ENCODE measurements around the gene MAPKAP1. TPM values are rescaled to one million over a fixed set of nuclear protein-coding genes. Genes with fewer than 3 reads are reported as not detected.

MAPKAP1 gene
- total RNA-seq, 1 donor from 2014 or later: 81.3 TPM

DNA sequence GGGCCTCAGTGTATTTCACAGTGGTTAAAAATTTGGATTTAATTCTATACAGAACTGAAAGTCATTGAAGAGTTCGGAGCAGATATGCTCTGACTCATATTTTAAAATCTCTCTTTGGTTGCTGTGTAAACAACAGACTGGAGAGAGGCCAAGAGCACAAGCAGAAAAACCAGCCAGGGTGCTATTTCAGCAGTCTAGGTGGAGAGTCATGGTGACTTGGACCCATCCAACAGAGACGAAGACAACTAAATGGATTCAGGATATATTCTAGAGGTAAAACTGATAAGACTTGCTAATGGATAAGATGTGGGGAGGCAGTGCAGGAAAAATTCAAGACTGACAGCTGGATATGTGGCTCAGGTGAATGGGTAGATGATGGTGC, 168.9 kb downstream of the MAPKAP1 start:
- peak; percentile 43 for DNase-seq (ENCODE audit: low read depth, low spot score)

DNA sequence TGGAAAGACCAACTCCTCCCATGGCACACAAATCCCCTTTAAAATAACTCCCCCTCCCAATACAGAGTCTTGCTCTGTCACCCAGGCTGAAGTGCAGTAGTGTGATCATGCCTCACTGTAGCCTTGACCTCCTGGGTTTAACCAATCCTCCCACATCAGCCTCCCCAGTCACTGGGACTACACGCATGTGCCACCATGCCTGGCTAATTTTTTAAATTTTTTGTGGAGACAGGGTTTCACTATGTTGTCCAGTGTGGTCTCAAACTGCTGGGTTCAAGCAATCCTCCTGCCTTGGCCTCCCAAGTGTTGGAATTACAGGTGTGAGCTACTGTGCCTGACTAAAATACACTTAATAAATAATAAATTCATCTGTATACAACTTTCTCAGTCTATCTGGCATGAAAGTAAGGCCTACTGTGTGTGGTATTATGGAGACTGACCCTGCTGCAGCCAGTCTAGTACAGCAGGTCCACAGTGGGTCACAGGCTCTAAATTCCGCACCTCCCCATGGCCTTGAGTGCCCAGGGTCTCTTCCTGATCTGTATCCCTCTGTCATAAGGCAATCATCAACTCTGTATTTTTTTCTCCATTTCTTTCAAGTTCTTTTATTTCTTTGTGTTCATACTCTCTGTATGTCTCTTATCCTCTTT, 169.4 kb downstream of the MAPKAP1 start:
- no peak for DNase-seq (ENCODE audit: low read depth, low spot score)

DNA sequence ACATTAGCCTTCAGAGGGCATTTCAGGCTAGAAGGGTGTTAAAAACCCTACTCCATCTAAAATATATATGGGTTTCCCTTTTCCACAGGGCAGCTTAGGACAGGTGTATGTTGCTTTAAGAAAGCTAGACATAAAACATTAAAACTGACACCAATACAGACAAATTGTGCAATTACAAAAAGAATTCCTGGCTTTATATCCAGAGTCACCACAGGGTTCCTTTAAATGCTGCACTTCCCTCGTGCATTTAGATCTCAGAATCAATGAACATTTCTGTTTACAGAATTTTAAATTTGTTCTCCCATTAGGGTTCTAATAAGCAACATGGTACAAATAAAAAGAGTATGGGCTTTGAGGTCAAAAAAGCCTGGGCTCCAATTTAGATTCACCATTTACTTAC, 170.2 kb downstream of the MAPKAP1 start:
- no peak for DNase-seq (ENCODE audit: low read depth, low spot score)

DNA sequence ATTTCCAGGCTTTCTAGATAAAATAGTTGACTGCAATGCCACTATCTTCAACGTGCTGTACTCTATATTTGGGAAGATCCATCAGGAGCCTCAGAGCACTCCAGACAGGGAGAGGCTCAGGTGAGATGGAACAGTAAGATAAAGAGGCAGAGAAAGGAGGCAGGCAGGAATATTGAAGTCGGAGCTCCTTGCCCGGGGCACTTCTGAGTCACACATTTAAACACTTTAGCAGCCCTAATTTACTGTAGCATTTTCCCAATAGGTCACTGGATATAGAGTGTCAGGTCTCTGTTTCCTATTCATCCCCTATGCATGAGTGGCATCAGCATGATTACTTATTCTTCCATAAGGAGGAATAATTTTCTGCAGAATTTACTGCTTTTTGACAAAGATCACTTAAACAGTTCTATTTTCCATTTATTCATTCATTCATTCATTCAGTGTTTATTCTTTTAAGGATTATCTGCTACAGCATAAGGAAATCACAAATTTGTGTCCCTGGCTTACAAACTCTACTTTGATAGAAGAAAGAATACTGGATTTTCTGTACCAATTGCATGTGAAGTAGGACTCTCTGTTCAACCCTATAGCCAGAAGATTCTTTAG, 170.7 kb downstream of the MAPKAP1 start:
- DNase-seq (ENCODE audit: low read depth, low spot score): no peak

DNA sequence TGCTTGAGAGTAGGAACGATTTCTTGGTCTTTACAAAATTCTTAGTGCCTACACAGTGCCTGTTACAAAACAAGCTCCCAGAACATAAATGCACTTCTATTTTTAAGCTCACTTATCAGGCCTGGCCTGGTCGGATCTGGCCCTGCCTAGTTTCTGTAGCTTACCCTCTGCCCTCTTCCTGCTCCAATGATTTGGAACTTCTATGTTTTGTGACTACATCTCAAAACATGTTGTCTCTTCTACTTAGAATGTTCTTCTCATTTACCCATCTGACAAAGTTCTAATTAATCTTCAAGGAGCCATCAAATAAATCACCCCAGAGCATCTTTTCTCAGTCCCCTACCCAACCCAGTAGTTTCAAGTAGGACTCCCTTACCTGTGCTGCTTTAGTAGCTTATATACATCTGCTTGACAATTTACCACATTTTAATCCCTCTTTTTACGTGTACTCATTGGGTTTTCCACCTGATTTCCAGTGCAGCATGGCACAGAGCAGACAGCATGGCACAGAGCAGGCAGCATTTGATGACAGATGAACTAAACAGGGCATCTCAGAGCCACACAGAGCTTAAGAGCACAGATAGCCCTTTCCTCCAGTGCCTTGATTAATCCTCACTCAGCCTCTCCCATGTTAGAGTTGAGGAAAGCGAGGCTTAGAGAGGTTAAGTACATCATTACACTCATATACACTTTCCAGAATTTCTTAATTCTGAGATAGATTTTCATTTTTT, 171.9 kb downstream of the MAPKAP1 start:
- no peak for DNase-seq (ENCODE audit: low read depth, low spot score)

DNA sequence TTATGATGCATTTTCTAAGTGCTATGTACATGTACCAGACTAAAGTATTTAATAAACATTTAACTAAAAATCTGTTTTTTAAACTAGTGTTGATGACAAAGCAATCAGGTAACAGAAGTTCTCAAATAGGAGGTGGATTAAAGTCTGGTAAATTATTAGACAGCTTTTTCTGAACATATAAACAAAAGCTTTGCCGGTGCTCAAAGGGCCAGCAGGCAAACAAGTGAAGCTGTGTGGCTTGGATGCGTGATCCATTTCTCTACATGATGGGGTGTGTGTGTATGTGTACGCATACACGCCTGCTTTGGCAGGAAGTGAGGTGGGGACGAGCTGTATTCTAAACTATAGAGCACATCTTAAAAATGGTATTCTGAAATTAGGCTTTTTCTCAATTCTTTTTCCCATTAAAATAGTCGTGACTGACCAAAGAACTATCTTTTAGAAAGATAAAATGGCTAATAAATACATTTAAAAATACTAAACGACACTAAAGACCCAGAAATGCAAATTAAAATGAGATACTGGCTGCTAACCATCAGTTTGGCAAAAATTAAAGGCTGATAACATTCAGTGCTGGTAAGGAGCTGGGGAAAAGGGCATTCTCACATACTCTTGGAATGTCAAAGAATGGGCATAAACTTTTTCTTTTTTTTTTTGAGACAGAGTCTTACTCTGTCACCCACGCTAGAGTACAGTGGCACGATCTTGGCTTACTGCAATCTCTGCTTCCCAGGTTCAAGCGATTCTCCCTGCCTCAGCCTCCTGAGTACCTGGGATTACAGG, 174.0 kb downstream of the MAPKAP1 start:
- no peak for DNase-seq (ENCODE audit: low read depth, low spot score)

DNA sequence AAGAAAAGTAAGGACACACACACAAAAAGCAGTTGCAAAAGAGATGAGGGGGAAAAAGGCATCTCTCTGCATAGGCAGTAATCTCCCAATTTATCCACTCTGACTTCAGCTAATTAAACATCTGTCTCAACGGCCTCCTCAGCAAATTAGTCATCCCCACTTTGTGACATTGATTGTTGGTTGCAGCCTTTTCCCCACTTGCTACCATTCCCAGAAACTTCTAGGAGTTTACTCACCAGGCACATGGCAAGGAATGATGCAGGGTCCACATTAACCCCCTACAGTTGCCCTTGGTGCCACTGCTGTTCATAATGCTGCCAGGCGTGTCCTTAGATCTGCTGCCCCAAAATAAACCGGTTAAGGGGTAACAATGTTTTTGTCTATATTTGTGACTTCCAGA, 174.6 kb downstream of the MAPKAP1 start:
- DNase-seq (ENCODE audit: low read depth, low spot score): no peak

DNA sequence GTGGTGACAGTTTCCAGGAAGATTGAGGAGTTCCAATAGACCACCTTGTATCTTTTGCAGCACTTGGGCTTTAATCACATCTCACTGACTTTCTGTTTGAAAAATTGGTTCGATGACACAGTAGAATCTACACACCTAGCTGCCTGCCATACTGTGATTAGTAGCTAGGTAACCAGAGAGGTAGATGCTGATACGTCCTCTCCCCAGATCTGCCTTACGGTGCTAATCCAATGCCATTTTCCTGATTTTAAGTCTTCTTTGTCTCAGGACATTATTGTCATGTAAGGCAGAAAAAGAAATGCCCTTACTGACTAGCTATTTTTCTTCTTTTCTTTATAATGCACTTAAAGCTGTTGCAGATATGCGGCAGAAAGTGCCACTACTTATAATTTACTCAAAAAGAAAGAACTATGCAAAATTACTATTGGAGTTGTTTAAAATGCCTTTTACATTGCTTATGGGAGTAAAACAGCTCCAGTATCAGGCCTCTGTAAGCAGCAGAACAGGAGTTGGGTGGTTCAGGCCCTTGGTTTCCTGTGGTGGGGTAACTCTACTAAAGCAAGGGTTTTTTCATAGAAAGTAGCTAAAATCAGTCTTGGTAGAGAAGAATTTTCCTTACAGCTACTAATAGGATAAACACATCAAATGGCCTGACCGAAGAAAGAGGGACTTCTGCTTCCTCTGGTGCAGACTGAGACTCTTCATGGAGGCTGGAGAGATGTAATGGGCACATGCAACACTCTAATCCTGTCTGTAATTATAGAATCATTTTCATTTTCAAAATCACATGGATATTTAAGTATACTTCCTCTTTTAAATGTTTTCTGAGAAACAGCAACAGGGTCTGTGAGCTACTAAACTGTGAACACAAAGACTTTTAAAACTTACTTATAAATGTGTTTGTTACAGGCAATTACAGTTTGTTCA, 177.2 kb downstream of the MAPKAP1 start:
- DNase-seq (ENCODE audit: low read depth, low spot score): no peak

DNA sequence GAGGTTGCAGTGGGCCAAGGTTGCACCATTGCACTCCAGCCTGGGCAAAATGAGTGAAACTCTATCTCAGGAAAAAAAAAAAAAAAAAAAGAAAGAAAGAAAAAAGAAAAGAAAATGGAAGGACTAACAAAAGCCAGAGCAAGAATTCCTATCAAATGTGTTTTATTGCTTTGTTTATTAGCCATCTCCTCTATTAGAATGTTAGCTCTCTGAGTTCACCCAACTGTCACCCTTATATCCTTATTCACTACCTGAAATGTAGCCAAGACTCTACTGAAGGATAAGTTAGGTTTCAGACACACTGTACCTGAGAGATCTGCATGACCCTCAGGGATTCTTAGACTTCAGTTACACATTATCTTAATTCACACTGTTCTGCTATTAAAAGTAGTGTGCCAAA, 177.9 kb downstream of the MAPKAP1 start:
- DNase-seq (ENCODE audit: low read depth, low spot score): no peak

DNA sequence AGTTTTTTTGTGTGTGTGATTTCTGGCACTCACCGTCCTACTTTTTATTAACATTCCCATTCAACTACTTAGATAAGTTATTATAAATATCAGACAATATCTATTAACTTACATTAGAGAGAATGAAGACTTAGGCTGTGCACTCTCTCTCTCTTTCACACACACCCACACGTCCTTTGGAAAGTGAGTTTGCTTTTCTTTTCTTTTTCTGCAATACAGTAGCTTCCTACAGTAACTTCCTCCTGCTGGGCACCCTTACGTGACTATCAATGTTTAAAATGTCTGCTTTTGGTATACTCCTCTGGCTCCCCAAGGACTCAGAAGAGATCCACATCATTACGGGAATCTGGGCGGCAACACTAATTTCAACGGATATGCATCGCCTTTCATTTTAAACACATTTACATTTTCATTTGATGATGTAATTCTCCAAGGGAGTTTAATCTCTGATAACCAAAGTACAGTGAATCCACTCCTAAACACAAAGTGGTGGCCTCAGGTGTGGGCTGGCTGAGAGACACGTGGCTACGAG, 179.5 kb downstream of the MAPKAP1 start:
- no peak for DNase-seq (ENCODE audit: low read depth, low spot score)

DNA sequence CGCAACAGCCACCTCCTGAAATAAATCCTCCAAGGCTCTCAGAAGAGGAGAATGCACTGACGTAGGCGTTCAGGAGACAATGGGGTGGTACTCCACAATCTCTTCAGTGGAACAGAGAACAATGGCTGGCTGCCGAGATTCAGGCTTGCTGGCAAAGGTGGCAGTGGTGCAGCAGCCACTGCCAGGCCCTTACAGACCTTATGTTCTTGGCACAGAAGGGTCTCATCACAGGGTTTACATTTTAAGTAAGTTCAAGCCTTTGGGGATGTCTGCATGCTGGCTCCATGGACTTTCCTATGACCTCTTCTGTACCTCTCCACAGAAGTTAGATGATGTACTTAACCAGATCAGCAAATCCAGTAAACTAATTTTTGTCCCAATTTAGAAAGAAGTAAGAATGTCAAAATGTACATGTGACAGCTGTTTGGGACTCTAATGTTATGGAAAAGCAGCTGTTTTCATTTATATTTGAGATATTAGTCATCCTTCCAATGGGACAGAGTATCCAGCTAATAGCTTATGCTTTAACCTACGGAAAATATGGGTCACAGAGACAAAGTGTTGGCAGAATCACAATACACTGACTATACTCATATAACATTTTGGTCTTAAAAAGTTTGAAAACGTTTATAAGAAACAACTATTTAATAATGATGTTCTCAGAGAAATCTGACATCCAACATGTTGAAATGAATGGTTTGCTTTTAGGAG, 180.9 kb downstream of the MAPKAP1 start:
- no peak for DNase-seq (ENCODE audit: low read depth, low spot score)

DNA sequence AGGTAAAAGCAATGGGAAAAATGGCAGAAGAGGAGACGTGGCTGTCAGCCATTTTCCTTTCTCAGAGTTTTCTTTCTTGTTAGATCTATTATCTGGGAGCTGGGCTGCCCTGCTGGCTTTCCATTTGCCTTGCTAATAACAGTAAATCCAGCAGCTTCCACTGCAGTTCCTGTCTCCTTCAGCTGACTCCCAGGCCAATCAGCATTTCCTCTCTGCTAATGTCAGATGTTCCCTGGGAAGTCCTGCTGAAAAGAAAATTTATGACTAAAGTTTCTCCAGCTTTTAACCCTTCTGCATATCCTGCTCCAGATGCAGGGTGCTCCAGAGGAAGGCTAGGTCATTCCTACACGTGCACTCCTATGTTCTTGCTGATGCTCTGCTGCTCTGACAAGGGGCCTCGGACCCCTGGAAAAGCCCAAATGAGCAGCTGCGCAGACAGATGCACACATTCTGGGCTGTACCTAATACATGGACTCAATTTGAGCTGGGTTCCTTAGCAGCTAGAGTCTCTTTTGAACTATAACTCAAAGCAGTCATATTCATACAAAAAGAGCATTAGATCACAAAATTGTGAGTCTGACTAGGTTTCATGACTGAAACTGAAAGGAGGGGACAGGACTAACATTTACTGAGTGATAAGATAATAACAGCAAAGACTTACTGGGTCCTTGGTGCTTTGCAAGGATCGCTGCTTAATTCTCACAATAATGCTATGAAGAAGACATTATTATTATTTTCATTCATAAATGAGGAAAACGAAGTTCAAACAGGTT, 182.2 kb downstream of the MAPKAP1 start:
- DNase-seq (ENCODE audit: low read depth, low spot score): no peak

DNA sequence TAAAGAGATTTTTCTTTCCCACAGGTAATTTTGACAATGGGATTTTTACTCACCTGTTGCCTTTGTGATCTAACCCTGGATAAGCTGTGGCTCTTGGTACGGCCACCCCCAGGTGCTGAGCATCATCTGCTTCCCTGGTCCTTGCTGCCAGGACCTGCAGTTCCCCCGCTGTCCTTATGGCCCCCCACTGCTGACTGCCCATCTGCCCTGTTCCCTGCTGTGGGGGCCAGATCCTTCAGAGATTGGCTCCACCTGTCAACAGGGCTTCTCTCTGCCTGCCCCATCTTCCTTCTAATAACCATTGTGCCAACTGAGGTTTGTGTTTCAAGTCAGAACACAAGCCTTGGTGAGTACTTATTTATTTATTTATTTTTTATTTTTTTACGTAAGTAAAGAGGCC, 183.3 kb downstream of the MAPKAP1 start:
- DNase-seq (ENCODE audit: low read depth, low spot score): no peak

DNA sequence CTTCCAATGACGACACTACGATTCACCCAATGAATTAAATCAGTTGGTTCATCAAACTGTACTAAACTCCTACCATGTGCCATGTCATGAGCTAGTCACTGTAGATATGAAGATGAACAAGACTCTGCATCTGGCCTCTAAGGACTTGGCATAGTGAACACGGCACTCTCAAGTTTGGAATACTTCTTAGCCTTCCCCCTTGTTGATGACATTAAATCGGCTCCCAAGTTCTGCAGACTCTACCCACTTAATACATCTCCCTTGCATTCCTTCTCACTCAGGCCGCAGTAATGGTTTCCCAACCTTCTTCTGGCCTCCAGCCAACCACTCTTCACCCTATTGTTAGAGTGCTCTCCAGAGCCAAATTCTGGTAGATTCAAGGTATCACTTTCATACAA, 184.7 kb downstream of the MAPKAP1 start:
- no peak for DNase-seq (ENCODE audit: low read depth, low spot score)

DNA sequence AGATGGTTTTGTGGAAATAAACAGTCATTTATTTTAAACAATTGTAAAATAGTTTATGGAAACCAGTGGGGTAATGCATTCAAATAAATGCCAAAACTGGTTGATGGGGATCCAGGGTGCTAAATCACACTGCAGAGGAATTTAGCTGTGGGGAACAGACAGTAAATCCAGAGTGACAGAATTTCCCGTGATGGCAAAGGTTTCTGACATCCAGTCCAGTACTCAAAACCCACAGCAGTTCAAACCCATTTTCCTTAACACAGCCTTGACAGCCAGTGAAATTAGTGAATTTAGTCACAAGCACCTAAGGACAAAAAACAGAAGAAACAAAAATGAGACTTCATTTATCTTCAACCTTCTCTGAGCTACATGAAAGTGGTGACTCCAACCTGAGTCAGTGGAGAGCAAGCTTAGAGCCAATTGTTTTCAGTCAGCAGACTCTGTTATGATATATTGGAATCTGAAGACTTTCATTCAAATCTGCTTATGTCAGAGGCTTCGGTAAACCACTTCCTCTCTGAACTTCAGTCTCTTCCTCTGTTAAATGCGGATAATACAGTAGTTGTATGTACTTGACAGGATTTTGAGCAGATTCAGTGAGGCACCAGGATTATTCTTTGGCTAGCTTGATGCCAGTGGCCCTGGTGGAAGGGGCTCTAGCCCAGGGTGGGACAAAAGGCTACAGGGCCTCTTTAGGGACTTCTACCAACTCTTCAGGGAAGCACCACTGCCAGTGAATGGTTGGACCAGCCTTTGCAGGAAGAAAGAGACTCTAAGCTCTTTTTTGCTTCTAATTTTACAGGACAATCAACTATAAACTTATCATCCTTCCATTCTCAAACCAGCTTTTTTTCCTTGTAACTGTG, 185.3 kb downstream of the MAPKAP1 start:
- DNase-seq (ENCODE audit: low read depth, low spot score): peak; percentile 71

DNA sequence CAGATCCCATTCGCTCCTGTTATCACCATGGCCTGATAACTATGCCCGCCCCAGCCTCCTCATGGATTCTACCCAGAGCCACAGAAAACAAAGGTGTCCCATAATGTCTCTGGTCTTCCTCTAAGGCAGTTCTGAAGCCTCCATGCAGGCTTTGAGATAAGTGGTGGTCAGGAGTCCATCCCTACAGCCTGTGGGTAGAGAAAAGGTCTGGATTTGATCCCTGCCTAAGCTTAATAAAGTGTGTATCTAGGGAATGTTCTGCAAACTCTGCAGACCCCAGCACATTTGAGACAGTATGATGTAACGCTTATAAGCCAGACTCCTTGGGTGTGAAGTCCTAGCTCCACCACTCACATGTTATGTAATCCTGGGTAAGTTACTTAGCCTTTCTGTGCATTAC, 187.3 kb downstream of the MAPKAP1 start:
- DNase-seq (ENCODE audit: low read depth, low spot score): no peak

DNA sequence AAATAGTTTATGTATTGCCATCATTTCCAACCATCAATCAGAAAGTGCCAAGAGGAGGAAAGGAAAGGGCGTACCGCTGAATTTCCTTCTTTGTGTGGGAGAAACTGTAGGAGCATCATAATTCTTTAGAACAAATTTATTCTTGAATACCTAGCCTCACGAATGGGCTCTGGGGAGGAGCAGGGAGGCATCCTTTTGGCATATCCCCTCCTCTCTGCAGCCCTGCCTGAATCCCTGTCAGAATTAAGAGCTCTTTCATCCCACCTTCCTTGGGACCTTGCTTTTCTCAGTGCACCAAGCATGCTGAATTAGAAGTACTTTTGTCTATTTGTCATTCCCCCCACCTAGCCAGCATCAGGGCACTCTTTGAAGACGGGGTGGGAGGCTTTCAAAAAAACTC, 189.4 kb downstream of the MAPKAP1 start:
- DNase-seq (ENCODE audit: low read depth, low spot score): no peak
